SH-SY5Y (cell line): ENCODE measurements around the gene C2CD4D.

Experiments used
- GATA2 ChIP-seq: IDR thresholded peaks from 2 replicates; pipeline ENCODE4 v1.6.1; 2011; ENCODE audit warnings: mild to moderate bottlenecking, low read depth, low read length
- GATA3 ChIP-seq: IDR thresholded peaks from 2 replicates; pipeline ENCODE4 v1.6.1; 2011; ENCODE audit warnings: low read depth, mild to moderate bottlenecking, low read length, moderate library complexity

DNA sequence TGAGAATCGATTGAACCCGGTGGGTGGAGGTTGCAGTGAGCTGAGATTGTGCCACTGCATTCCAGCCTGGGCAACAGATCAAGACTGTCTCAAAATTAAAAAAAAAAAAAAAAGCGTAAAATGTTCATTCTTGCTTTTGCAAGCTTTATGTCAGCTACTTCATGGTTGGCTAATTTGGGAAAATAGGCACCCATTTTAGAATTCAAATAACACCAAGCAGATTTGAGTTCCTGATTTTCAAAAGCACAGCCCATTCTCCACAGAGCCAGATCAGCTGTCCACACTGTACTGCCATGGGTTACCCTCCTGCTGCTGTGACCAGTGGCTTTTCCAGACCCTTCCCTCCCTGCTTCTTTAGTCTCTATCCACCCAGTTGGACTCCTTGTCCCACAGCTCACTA, 9.5 kb upstream of the C2CD4D start:
- TF ChIP-seq GATA3 (no peak), GATA2 (no peak)
